Measurements from ENCODE around the gene AKT3.
"Not testable (repeated sequence)": the region's sequence is repeated elsewhere in the genome, so short reads cannot be mapped to it uniquely, and the experiment has no call there.

DNA sequence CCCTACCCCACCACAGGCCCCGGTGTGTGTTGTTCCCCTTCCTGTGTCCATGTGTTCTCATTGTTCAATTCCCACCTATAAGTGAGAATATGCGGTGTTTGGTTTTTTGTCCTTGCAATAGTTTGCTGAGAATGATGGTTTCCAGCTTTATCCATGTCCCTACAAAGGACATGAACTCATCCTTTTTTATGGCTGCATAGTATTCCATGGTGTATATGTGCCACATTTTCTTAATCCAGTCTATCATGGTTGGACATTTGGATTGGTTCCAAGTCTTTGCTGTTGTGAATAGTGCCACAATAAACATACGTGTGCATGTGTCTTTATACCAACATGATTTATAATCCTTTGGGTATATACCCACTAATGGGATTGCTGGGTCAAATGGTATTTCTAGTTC lies 27.0 kb upstream of the AKT3 start:
- TF ChIP-seq, protein P1, sequence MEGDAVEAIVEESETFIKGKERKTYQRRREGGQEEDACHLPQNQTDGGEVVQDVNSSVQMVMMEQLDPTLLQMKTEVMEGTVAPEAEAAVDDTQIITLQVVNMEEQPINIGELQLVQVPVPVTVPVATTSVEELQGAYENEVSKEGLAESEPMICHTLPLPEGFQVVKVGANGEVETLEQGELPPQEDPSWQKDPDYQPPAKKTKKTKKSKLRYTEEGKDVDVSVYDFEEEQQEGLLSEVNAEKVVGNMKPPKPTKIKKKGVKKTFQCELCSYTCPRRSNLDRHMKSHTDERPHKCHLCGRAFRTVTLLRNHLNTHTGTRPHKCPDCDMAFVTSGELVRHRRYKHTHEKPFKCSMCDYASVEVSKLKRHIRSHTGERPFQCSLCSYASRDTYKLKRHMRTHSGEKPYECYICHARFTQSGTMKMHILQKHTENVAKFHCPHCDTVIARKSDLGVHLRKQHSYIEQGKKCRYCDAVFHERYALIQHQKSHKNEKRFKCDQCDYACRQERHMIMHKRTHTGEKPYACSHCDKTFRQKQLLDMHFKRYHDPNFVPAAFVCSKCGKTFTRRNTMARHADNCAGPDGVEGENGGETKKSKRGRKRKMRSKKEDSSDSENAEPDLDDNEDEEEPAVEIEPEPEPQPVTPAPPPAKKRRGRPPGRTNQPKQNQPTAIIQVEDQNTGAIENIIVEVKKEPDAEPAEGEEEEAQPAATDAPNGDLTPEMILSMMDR (IDR thresholded peaks at IDR 0.05): not testable (repeated sequence)
- TF ChIP-seq POLR2A (IDR thresholded peaks at IDR 0.05): not testable (repeated sequence)

All from heart left ventricle (tissue), 13 donors.